GM21723 (cell line): ENCODE measurements around the gene NTRK3.
"Not testable (repeated sequence)": the region's sequence is repeated elsewhere in the genome, so short reads cannot be mapped to it uniquely, and the experiment has no call there.

Source experiments
- ATAC-seq: cut with Tn5 transposase; IDR thresholded peaks from one replicate; pipeline ENCODE4 v1.9.1; 2021; ENCODE audit warnings: mild to moderate bottlenecking, moderate library complexity; ENCODE audit not compliant: unreplicated experiment

Gene NTRK3

DNA sequence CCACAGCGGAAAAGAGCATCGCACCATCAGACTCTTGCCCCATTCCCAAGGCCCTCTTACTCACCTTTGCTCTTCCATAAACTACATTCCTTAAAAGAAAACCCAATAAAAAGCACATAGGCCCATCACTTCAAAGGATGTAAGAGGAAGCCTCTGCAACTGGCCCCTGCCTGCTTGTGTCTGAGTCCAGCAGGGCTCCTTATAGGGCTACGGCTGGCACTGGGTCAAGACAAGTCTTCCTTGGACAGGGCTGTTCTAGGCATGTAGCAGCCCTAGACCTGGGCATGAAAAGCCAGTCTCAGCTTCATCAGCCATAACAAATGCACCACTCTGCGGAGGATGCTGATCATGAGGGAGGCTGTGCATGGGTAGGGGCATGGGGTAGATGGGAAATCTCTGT, 218.3 kb downstream of the NTRK3 start:
- no peak for ATAC-seq

DNA sequence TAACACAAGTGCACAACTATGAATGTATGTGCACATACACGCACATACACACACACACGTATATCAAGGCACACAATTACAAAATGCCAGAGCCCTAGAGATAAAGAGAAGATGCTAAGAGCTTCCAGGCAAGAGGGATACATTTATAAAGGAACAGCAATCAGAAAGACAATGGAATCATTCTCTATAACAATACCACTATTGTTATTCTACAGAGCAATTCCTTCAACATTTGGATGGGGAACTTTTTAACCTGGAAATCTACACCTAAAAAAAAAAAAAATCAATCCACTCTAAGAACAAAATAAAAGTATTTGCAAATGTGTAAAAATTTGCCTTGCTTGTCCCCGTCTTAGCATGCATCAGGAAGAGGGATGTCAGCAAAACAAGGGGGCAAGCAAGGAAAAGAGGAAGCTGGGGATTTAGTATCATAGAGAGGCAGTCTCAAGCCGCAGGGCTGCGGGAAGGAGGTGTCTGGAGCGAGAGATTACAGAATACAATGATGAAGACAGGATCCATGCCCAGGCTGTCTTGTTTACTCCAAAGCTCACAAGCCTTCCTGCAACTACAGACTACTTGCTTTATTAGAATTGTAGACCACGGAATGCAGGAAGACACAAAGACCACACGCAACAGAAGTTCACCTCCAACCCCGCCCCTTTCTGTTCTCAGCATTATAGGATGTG, 220.2 kb downstream of the NTRK3 start:
- ATAC-seq, result no peak

DNA sequence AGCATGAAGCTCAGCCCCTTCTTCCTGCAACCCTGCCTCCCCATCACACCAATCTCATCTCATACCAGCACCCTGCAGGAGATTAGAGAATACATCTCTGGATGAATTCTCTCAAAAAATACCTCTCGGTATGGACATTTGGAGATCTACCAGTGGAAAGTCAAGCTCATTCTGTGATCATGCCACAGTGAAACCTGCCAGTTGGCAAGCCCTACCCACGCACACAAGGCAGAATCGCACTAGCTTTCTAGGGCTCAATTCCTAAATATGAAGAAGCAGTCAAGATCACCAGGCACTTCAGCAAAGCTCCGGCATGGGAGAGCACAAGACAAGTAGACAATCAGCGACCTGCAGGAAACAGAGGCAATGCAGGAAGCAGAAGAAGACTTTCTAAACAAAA, 221.2 kb downstream of the NTRK3 start:
- no peak for ATAC-seq

DNA sequence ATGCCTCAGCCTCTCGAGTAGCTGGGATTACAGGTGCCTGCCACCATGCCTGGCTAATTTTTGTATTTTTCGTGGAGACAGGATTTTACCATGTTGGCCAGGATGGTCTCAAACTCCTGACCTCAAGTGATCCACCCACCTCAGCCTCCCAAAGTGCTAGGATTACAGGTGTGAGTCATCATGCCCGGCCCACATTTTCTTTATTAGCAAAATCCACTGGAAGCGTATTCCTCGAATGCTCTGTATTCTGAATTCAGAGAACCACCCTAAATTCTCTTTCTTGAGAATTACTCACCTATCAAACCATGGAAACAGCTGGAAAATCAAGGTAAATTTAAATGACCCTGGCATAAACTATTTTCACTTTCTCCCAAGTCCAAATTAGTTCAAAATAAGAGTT, 223.1 kb downstream of the NTRK3 start:
- ATAC-seq, result not testable (repeated sequence)

DNA sequence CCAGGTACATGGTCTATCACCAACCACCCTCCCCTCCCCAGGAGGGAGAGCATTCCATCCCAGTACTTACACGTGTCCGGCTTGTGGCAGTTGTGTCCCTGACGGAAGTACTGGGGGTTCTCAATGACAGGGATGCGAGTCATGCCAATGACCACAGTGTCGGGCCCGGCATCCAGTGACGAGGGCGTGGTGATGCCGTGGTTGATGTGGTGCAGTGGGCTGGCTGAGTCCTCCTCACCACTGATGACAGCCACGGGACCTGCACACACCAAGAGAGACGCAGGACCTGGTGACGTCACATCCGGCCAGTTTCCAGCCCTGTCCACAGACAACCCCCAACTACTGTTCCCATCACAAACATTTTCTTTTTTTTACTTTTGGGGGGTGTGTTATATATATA, 223.8 kb downstream of the NTRK3 start:
- no peak for ATAC-seq

DNA sequence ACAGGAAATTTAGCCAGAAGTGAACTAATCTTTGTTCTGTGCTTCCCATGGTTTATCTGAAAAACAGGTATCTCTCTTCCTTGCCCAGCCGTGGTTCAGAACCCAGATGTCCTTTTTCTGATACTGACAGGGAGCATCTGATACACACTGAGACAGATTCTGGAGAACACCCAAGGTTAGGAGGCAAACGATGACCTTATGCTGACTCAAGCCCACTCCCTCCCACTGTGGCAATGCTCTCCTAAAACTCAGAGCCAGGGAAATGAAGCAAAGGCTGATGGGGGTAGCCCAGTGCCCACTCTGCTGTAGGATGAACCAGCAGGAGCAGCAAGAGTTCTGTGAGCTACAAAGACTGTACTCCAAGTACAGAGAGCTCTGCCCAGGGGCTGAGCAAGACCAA, 225.1 kb downstream of the NTRK3 start:
- no peak for ATAC-seq

DNA sequence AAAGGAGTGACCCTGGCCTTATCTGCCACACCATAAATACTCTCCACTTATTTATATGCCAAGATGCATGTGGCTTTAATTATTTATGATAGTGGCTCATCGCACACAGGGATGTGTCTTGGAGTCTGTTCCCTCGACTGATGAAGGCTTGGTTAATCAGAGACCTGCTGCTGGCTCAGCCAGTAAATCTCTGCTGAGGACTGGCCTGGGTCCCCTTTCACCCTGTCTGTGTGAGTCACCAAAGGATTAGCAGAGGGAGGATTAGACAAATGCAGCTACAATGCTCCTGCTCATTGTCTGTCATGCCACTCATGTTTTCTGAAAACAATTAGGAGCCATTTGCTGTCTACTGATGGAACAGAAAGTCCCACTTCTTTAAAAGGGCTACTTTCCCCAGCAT, 226.8 kb downstream of the NTRK3 start:
- ATAC-seq, result no peak

DNA sequence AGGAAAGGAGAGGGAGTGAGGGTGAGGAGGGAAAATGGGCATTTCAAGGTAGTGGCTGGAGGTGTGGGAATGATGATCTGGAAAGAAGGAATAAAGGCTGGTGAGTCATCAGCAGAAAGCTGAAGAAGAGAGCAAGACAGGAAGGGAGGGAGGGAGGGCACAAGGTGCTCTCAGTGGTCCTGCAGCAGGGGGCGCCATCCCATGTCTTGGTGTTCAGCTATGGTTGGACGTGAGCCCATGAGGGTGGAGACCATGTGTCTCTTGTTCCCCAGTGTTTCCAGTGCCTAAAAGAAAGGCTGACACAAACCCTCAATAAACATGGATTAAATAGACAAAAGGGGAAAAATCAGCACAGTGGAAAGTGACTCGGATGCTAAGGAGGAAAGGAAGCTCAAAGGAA, 228.5 kb downstream of the NTRK3 start:
- ATAC-seq, result no peak

DNA sequence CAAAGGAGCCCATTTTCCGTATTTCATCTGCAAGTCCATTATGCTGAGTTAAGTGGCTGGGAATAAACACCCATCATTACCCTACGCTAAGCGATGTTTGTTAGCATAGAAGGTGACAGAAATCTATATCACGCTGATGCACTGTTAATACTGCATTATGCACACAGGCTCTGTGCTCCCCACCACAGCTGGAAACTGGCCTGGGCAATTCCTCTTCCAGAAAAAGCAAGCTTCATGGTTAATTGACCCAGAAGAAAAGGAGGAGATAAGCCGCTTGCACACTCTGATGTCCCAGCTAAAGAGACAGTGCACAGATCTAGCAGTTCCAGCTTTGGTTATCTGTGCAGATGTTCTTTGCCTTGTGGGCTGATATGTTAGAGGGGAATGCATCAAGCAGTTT, 232.6 kb downstream of the NTRK3 start:
- no peak for ATAC-seq

DNA sequence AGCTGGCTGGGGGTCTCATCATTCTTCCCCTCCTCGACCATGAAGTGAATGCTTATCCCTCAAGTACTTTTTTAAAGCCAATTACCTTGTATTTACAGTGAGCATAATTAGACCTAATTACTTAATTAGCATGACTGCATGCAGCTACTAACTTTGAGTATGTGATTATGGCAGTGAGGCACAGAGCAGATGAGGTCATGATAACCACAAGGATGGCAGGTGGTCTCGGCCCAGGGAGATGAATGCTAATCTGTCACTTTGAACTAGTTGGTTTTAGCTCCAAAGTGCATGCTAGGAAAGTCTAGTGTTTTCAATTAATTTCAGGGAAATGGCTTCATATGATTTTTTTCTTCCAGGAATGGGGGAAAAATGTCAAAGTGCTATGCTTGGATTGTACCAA, 233.8 kb downstream of the NTRK3 start:
- ATAC-seq, result no peak

DNA sequence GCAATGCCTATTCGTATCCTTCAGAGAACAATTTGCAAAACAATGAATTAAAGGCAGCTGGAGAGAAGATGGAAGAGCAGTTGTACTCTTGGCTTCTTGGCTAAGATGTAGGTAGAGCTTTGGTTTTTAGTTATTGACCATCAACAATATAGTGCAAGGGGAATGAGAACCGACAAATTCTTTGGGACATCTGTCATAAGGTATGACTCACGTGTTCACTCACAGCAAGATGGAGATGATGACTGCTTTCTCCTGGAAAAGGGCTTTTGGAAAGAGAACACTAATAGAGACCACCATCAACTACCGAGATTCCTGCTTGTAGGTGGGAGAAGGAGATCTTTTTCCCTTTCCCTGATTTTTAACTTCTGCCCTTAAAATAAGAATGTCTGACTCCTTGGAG, 234.9 kb downstream of the NTRK3 start:
- no peak for ATAC-seq

DNA sequence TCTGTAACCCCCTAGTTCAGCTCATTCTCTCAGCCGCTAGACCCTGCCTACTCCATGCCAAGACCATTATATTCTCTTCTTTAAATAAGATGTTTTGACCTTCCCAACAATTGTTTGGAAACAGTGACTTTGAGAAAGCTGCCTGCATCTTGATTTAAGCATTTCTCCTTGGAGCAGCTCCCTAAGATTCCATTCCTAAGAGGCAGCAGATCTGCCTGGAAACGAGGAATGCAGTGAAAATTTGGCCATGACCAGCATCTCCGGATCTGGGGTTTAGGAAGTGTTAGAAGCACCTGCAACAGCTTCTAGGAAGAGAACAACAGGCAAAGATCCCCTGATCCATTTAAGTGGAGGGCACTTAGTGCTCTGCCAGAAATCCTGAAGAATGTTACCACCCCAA, 235.7 kb downstream of the NTRK3 start:
- no peak for ATAC-seq

DNA sequence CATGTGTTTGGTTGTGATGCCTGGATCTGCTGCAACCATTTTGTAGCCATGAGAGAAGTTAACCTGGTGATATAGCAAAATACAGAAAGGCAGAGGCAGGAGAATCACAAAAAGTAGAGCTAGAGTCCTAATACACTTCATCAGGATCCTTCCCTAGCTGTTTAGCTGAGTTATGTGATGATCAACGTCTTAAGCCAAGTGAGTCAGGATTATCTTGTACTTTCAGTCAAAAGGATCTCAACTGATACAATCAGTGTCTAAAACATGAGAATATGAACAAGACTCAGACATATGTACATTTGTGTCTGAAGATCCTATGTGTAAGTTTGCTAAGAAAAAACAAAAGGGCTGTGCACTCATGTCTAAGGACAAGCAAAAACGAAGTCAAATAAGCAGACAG, 236.9 kb downstream of the NTRK3 start:
- no peak for ATAC-seq

DNA sequence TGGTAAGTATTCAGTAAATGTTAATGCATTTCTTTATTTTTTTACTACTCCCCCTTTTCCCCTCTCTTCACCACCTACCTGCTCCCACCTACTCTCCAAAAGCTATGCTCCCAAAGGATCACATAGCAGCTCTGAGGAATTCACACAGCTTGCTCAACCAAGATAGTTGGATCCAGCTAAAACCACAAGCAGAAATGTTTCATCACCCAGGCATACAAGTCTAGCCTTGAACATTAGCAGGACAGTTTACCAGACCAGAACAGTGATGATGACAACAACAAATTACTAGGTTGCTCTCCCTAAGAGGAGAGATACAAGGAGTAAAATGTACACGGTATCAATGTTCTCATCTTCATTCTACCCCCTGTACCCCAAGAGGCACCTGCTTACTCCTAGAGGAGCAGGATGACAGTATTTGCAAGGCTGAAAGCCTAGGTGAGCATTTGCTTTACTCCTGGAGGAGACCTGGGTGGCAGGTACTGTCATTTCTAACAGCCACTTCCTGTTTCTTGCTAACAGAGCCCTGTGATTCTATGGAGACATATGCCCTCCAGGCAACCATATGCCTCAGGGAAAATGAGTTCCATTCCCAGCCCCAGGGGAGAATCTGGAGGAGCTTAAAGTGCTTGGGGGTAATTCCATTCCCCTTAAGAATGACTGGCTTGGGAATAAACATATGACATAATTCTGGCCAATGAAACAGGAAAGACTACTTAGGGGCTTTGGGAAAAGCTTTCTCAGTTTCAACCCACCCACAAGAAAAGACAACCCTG, 237.5 kb downstream of the NTRK3 start:
- no peak for ATAC-seq

DNA sequence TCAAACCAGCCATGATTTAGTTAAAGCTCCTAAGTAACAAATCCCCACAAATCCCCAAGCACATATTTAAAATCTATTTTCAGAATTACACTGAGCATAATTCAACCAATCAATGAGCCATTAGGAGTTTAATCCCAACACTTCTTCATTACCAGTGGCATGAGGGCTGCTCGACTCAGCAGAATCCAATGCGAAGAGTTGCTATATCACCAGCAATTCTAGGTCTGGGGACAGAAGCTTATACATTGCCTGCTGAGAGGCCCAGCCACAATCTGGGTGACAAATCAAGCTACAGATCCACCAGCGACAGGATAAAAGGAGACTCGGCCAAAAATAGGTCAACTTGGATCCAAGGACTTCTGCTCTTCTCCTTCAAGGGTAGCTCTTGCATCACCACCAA, 238.8 kb downstream of the NTRK3 start:
- no peak for ATAC-seq

DNA sequence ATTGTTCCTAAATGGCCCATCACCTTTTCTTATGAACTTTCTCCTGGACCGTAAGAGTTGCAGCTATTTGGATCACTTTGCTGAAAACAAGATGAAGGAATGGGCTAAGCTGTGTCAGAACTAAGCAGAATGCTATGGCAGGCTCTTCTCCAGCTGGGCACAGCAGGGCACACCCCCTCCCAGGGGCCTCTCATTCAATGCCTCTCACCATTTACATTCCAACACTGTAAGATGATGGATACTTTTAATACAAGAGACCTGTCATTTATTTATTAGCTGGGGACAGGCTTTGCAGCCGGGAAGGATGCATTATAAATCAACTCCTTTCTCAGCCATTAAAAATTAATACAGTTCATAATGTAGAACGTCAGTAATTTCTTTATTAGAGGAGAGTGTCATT, 240.1 kb downstream of the NTRK3 start:
- ATAC-seq, result no peak

DNA sequence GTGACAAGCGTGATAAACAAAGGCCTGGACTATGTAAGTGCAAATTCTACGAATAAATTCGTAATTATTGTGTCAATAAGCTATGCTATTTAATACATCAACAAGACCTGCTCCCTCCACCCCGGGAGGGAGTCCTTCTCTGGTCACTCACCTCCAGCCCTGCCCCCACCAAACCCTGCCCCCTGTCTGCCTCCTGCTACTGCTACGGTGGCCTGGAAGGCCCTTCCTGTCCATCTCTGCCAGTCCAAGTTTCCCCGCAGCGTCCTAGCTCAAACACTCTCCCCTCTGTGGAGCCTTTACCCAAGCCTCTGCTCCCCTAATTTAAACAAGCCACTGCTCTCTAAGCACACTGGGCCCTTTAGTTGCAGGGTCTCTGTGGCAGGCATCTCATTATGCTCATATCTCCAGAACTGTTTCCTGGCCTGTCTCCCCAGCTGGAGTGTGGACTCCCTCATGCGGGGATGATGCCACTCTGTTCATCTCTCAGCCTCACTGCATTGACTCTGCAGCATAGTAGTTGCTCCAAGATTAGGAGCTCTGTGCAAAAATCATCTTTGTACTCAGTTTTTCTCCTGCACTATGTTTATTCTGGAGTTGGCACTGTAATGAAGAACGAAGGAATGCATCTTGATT, 241.2 kb downstream of the NTRK3 start:
- no peak for ATAC-seq

DNA sequence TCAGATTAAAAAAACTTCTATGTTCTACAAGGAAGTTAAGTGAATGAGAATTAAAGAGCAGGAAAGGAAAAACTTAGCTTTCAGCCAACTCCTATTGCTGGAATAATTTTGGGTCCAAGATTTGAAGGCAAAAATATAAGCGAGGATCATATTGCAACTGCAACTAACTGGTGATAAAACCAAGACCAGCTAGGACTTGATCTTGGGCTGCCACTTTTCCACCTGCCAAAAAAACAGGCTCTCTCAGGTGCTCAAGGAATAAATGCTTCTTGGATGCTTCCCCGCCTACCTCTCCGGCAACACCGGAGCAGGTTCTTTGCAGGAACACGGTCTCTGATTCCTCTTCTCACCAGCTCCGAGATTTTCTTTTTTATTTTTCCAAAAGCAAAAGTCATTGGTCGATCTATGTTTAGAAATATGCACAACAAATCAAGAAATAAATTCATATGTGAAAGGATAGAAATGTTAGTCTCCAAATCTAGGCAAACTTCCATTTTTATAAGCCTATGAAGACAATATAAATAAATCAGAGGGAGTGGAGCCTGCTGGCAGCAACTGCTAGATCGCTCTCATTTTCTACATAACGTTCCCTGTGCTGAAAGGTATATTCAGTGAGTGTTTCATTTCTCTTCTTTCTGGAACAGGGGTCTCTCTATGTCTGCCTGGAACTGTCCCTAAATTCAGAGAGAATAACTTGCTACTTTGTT, 241.9 kb downstream of the NTRK3 start:
- ATAC-seq, result no peak

DNA sequence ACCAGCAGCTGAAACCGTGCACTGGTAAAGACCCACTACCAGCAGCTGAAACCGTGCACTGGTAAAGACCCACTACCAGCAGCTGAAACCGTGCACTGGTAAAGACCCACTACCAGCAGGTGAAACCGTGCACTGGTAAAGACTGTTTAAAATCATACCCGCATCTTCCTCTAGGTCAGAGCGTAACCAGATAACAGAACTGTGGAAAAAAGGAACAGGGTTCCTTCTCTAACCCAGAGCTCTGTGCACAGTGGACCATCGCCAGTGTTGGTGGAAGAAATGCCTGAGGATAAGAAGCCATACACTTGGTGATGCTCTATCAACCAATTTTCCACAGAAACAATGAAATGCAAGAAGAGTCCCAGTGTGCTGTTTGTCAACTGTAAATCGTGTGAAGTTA, 243.4 kb downstream of the NTRK3 start:
- no peak for ATAC-seq

DNA sequence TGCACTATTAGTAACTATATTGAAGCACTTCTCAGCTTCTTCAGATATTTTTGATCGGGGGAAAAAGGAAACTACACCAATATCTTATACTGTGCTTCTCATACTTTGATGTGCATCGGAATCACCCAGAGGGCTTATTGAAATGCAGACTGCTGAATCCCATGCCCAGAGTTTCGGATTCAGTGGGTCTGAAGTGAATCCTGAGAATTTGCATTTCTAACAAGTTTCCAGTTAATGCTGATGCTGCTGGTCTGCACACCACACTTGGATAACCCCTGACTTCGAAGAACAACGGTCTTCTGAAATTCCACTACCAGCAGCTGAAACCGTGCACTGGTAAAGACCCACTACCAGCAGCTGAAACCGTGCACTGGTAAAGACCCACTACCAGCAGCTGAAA, 243.9 kb downstream of the NTRK3 start:
- no peak for ATAC-seq

DNA sequence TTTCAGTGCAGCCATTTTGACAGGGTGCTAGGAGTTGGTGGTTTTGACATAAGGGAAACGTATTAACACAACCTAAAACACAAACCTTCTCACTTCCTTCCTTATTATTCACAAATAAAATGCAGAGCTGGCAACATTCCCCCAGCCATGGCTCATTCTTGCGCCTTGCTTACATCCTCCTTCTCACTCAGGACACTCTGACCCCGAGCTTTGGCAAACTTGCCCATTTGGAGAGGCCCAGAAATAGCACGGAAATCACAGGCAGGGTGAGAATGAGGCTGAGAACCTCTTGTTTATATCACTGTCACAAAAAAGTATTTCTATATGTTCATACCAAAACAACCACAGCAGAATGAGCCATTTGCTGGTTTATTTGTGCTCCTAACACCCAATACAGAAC, 244.3 kb downstream of the NTRK3 start:
- ATAC-seq, result no peak

DNA sequence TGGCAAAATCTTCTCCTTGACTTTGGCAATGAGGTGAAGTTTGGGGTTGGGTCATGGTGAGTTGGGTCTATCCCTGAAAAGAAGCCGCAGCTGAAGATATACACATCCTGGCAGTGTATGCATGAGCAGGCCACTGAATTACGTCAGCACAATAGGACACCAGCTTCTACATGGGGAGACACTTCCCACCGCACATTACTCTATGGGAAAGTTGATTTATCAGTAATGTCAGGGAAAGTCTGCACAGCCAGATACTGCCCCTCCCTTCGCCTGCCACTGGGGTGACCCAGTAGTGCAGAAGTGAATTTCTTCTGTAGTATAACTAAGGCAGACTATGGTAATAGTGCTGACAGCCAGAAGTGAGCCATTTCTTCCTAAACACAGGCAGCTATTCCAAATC, 245.0 kb downstream of the NTRK3 start:
- ATAC-seq, result no peak
